GM12874 (cell line): ENCODE measurements around the gene TAS2R5.

Source experiments
- CTCF ChIP-seq: IDR thresholded peaks from 2 replicates; pipeline ENCODE4 v1.5.1; 2011; ENCODE audit warnings: low read depth, mild to moderate bottlenecking, control low read depth, low read length, moderate library complexity; ENCODE audit not compliant: insufficient read depth

Gene TAS2R5

GRCh38 chr7:141789917-141790316, at the start of gene TAS2R5:
TAS2R5 (plus strand) TSS chr7:141790217; CDS start chr7:141790362, 145 bp downstream.
- TF ChIP-seq CTCF, result no peak

GRCh38 chr7:141742229-141742628, 47.8 kb upstream of the TAS2R5 start:
- TF ChIP-seq CTCF, result no peak

- TF ChIP-seq CTCF, result no peak
These were observed 45.9 kb upstream of the TAS2R5 start for GRCh38 chr7:141744131-141744530.

- TF ChIP-seq CTCF, result no peak
These were observed 41.6 kb upstream of the TAS2R5 start for GRCh38 chr7:141748396-141748795.

- TF ChIP-seq CTCF, result no peak; the same call in 1 of the 2 replicates
These were observed 37.4 kb upstream of the TAS2R5 start for GRCh38 chr7:141752634-141753033.

- peak; percentile 37; the same call in 1 of the 2 replicates for TF ChIP-seq CTCF
These were observed 35.1 kb upstream of the TAS2R5 start for GRCh38 chr7:141754939-141755338.

- no peak for TF ChIP-seq CTCF
These were observed 26.2 kb upstream of the TAS2R5 start, which contains the start of gene TAS2R3 for GRCh38 chr7:141763797-141764196. TAS2R3 (plus strand) TSS chr7:141764097; CDS start chr7:141764159, 62 bp downstream.
